GM12874 (cell line): Measurements from ENCODE around the gene APOBEC4.

ENCODE experiments used
- CTCF ChIP-seq: IDR thresholded peaks from 2 replicates; pipeline ENCODE4 v1.5.1; 2011; ENCODE audit warnings: low read depth, mild to moderate bottlenecking, control low read depth, low read length, moderate library complexity; ENCODE audit not compliant: insufficient read depth

APOBEC4 gene

GRCh38 chr1:183652547-183653461 lies at the start of gene APOBEC4:
Gene APOBEC4 (minus strand): TSS chr1:183653316. CDS start chr1:183648781, 4,535 bp downstream.
- TF ChIP-seq CTCF = no peak

GRCh38 chr1:183702813-183703198 lies 49.7 kb upstream of the APOBEC4 start:
- no peak for TF ChIP-seq CTCF

DNA sequence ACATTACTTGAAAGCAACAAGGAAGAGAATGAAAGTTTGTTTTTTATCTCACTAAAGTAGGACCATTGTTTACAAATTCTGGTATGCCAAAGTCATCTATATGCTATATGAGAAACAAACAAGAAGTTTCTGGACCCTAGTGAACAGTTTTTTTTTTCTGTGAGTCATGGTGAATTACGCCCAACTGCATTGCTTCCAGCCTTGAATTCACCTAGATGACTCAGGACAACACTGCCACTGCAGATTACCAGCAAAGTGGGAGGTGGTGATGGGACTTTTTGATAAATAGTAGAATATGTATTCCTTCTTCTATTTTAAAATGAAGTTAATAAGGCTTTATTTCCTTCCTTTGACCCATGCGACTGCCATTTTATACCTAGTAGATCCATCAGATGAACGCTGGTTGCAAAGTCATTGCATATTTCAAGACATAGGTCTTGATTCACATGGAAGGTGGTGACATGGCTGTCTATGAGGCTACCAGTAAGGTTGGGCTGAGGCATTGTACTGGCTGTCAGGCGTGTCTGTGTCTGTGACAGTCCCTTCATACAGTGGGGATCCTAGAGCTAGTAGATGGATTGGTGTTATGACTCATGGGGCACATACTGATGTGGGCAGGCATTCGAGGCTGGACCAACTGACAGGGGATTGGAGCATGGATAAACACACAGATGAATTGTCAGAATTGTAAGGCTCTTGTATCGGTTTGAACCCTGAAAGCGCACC lies 49.1 kb upstream of the APOBEC4 start:
- TF ChIP-seq CTCF = no peak

DNA sequence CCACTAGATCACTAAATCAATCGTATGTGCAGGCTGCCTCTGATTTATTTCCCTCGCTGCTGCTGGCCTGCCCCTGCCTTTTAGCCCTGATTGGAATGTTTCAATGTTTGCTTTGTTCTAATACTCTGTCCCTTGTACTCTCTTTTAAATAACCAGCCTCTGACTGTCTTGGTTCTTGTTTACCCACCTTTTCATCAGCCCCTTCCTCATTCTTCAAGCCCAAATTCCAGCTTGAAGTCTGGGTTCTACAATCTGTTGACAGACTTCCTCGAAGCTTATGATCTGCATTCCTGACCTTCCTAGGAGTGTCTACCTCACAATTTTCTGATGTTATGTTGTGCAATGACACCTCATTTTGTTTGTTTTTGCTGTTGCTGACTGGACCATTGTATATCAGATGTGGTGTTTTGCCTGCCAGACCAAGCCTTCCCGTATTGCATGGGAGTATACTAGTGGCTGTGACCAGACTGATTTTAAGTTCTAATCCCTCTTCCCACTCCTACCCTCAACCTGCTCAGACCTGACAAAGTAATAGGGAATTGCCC lies 46.6 kb upstream of the APOBEC4 start:
- no peak for TF ChIP-seq CTCF

DNA sequence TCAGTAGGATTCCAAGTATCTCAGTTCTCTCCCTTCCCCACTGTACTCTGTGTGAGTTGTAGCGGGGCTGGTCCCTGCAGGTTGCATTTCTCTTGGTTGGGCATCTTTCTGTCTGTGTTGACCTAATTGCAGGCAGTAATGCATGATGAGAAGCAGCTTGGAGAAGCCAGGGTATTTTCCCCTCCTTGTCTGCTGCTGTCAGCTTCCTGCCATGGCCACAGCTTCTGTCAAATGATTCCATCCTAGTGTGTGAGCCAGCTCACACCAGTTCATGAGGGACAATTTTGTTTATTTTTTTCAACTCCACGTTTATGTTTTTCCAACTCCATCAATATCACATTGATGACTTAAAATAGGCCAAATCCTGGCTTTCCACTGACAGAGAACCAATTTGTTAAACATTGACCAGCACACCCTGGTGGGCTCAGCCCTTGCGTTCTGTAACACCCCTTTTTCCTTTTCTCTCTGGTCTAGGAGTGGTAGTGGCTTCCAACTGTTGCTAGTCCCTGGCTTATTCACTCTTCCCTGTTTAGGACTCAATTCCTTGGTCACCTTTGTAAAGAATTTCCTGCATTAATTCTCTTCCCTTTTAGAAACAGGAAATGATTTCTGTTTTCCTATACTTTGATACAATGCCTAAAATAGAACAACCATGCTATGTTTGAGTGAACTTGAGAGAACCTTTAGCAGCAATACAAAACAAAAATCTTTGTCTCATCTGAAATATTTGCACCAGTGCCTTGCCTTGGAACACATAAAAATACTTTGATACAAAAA lies 44.9 kb upstream of the APOBEC4 start:
- no peak for TF ChIP-seq CTCF

GRCh38 chr1:183696981-183697380 lies 43.9 kb upstream of the APOBEC4 start:
- TF ChIP-seq CTCF = no peak
